ENCODE measurements around the gene SFTPA1. TPM values are rescaled to one million over a fixed set of nuclear protein-coding genes. Genes with fewer than 3 reads are reported as not detected.

SFTPA1 gene
- total and polyA plus RNA-seq, 2 of the 13 experiments (the other 11 are each of a cell fraction or from before 2014, with no cell fraction given), result not detected

GRCh38 chr10:79628988-79629954 lies 18.5 kb downstream of the SFTPA1 start:
- Histone ChIP-seq H3K4me2 (ENCODE audit: low read depth, low read length) (no peak overlapping the region), H3K36me3 (replicated peaks in 1 of 2; ENCODE audit: control insufficient read depth in 1 of 2, insufficient read depth in 2 of 2, low read length in 2 of 2) (no peaks in the 10 kb centered on the region), H3K79me2 (ENCODE audit: insufficient read depth, low read length) (no peaks in the 10 kb centered on the region), H3K4me1 (ENCODE audit: insufficient read depth, low read length) (peaks cover 13% of the 10 kb centered on the region; the same call in 1 of the 2 replicates), H4K20me1 (ENCODE audit: insufficient read depth, low read length) (no peaks in the 10 kb centered on the region), H3K27ac (ENCODE audit: extremely low read length, insufficient read depth, low read length) (no peak overlapping the region), H3K4me3 (replicated peaks in 1 of 3; ENCODE audit: insufficient read depth in 1 of 3, low read depth in 2 of 3, low read length in 3 of 3) (no peak overlapping the region), H3K27me3 (ENCODE audit: control insufficient read depth in 1 of 2, insufficient read depth in 2 of 2, low read length in 2 of 2) (no peaks in the 10 kb centered on the region), H2AFZ (ENCODE audit: low read length) (no peak overlapping the region), H3K9me3 (ENCODE audit: low read length) (no peaks in the 10 kb centered on the region), H3K9ac (ENCODE audit: insufficient read depth, low read depth, low read length) (no peak overlapping the region)
- CTCF ChIA-PET (ENCODE audit: low intra/inter-chr PET ratio, low total read pairs), result no interaction called here
- 62% methylated on average over 8 of the region's 9 CpGs for WGBS (ENCODE audit: low lambda C conversion rate)
- BruUV-seq (replicated peaks), result no TSS peak
- intact Hi-C loops (cut with micrococcal nuclease; ENCODE audit: unreplicated experiment) (no loop called here), in situ Hi-C loops (cut with HindIII; ENCODE audit: extremely low pct_ligation_motif_present, low pct_unique_long_range_greater_than_20kb) (no loop called here)
- no peak for FAIRE-seq
- POLR2A ChIA-PET, result no interaction called here
- peak; percentile 99 for ATAC-seq
- TF ChIP-seq, protein P1, sequence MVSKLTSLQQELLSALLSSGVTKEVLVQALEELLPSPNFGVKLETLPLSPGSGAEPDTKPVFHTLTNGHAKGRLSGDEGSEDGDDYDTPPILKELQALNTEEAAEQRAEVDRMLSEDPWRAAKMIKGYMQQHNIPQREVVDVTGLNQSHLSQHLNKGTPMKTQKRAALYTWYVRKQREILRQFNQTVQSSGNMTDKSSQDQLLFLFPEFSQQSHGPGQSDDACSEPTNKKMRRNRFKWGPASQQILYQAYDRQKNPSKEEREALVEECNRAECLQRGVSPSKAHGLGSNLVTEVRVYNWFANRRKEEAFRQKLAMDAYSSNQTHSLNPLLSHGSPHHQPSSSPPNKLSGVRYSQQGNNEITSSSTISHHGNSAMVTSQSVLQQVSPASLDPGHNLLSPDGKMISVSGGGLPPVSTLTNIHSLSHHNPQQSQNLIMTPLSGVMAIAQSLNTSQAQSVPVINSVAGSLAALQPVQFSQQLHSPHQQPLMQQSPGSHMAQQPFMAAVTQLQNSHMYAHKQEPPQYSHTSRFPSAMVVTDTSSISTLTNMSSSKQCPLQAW (CRISPR knock-in tag; IDR thresholded peaks at IDR 0.05), result 0 out of 2 replicates have a peak, but pooled peaks have one; percentile 16
- TF ChIP-seq FOSL2 (CRISPR knock-in tag; IDR thresholded peaks at IDR 0.05), result peak; percentile 37; the same call in 1 of the 2 replicates
- TF ChIP-seq NFE2L2 (IDR thresholded peaks at IDR 0.05; ENCODE audit: low read length), result peak; percentile 15; the same call in 1 of the 2 replicates
- TF ChIP-seq RBAK (CRISPR knock-in tag; IDR thresholded peaks at IDR 0.05), result no peak
- TF ChIP-seq, protein P2, sequence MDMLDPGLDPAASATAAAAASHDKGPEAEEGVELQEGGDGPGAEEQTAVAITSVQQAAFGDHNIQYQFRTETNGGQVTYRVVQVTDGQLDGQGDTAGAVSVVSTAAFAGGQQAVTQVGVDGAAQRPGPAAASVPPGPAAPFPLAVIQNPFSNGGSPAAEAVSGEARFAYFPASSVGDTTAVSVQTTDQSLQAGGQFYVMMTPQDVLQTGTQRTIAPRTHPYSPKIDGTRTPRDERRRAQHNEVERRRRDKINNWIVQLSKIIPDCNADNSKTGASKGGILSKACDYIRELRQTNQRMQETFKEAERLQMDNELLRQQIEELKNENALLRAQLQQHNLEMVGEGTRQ (IDR thresholded peaks at IDR 0.05; ENCODE audit: low read depth, low read length), result no peak
- TF ChIP-seq, protein P2 (CRISPR knock-in tag; IDR thresholded peaks at IDR 0.05; ENCODE audit: borderline replicate concordance), result no peak
- TF ChIP-seq, protein P3, sequence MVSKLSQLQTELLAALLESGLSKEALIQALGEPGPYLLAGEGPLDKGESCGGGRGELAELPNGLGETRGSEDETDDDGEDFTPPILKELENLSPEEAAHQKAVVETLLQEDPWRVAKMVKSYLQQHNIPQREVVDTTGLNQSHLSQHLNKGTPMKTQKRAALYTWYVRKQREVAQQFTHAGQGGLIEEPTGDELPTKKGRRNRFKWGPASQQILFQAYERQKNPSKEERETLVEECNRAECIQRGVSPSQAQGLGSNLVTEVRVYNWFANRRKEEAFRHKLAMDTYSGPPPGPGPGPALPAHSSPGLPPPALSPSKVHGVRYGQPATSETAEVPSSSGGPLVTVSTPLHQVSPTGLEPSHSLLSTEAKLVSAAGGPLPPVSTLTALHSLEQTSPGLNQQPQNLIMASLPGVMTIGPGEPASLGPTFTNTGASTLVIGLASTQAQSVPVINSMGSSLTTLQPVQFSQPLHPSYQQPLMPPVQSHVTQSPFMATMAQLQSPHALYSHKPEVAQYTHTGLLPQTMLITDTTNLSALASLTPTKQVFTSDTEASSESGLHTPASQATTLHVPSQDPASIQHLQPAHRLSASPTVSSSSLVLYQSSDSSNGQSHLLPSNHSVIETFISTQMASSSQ (IDR thresholded peaks at IDR 0.05; ENCODE audit: low read depth), result no peak
- TF ChIP-seq, protein P3 (CRISPR knock-in tag; IDR thresholded peaks at IDR 0.05; ENCODE audit: borderline replicate concordance), result 0 out of 2 replicates have a peak, but pooled peaks have one; percentile 35
- peak; percentile 43 for DNase-seq (ENCODE audit: low spot score)
